K562 (cell line): ENCODE results near the gene GABRR2. TPM values are rescaled to one million over a fixed set of nuclear protein-coding genes. Genes with fewer than 3 reads are reported as not detected.

Experiments
- CBFA2T3 ChIP-seq: fragments of 450-650 bp; IDR thresholded peaks from 2 replicates; pipeline ENCODE4 v1.6.1; 2017
- CHD7 ChIP-seq: fragments of 200-600 bp; sonication (generic); IDR thresholded peaks from one replicate; pipeline ENCODE4 v1.6.1; 2012; ENCODE audit warnings: mild to moderate bottlenecking, low read depth, low read length, inconsistent platforms
- ESRRA ChIP-seq: fragments of 450-650 bp; IDR thresholded peaks from 2 replicates; pipeline ENCODE4 v1.6.1; 2014; ENCODE audit warnings: low read depth, mild to moderate bottlenecking, moderate library complexity, borderline replicate concordance
- MBD2 ChIP-seq: sonication (generic); IDR thresholded peaks from 2 replicates; pipeline ENCODE4 v1.6.1; 2016; ENCODE audit warnings: low read depth, borderline replicate concordance
- RUNX1 ChIP-seq: sonication (generic); IDR thresholded peaks from 2 replicates; pipeline ENCODE4 v1.6.1; 2016; ENCODE audit warnings: antibody characterized with exemption, low read depth
- SOX6 ChIP-seq: fragments of 450-650 bp; IDR thresholded peaks from 2 replicates; pipeline ENCODE4 v1.6.1; 2014; ENCODE audit warnings: mild to moderate bottlenecking
- SPI1 ChIP-seq: IDR thresholded peaks from 2 replicates; pipeline ENCODE4 v1.6.1; 2011; ENCODE audit warnings: low read depth, low read length, control low read depth, borderline replicate concordance
- ZFX ChIP-seq: sonication (generic); formaldehyde crosslinking; IDR thresholded peaks from 2 replicates; pipeline ENCODE4 v1.8.0; 2022; ENCODE audit warnings: mild to moderate bottlenecking, missing genetic modification reagents, moderate library complexity
- ZNF316 ChIP-seq: fragments of 450-650 bp; IDR thresholded peaks from 2 replicates; pipeline ENCODE4 v1.6.1; 2016
- ZNF431 ChIP-seq: sonication (generic); formaldehyde crosslinking; IDR thresholded peaks from 2 replicates; pipeline ENCODE4 v1.8.0; 2022; ENCODE audit warnings: mild to moderate bottlenecking, missing genetic modification reagents
- polyA plus RNA-seq, 8 experiments: library from polyadenylated mRNA; depleted of rRNA in 4 of 8; stranded (reverse) in 5 of 8; unstranded in 3 of 8; fragments of >200 nt; fragmentation: Nextera tagmentation in 2 of 8; fragmentation: Illumina TruSeq in 1 of 8; extraction: Ambion mirVana in 2 of 8; extraction: Trizol in 1 of 8; gene quantifications; 2 replicates each; pipeline versions ENCODE4 v1.2.1 to v1.2.3, GENCODE V29; 2011 to 2014; ENCODE audit warnings: inconsistent platforms in 1 of 8, missing spikeins in 1 of 8
- total RNA-seq, 7 experiments: library from RNA; depleted of rRNA in 6 of 7; stranded (reverse); fragments of >200 nt in 6 of 7; fragmentation: Illumina TruSeq in 2 of 7; extraction: Trizol in 2 of 7; gene quantifications; 2 replicates each; pipeline versions ENCODE4 v1.2.1 to v1.2.3, GENCODE V29; 2011 to 2021; ENCODE audit warnings: low replicate concordance in 1 of 7
- TF ChIP-seq, protein P1 (sequence below): fragments of 450-650 bp; IDR thresholded peaks from 2 replicates; pipeline ENCODE4 v1.6.1; 2016; ENCODE audit warnings: borderline replicate concordance

Gene GABRR2
- total and polyA plus RNA-seq, 9 of the 15 experiments (the other 6 are each of a cell fraction or from before 2014, with no cell fraction given), result 0.09 to 0.13 (median 0.10) TPM; not detected in 6

- TF ChIP-seq CHD7 (no peak), ESRRA (peak; percentile 93; the same call in 1 of the 2 replicates), SPI1 (peak; percentile 85), SOX6 (peak; percentile 84), ZFX (CRISPR knock-in tag) (no peak), MBD2 (peak; percentile 54; the same call in 1 of the 2 replicates), ZNF316 (peak; percentile 80), CBFA2T3 (peak; percentile 82), ZNF431 (CRISPR knock-in tag) (no peak), RUNX1 (peak; percentile 92; the same call in 1 of the 2 replicates)
- TF ChIP-seq, protein P1, sequence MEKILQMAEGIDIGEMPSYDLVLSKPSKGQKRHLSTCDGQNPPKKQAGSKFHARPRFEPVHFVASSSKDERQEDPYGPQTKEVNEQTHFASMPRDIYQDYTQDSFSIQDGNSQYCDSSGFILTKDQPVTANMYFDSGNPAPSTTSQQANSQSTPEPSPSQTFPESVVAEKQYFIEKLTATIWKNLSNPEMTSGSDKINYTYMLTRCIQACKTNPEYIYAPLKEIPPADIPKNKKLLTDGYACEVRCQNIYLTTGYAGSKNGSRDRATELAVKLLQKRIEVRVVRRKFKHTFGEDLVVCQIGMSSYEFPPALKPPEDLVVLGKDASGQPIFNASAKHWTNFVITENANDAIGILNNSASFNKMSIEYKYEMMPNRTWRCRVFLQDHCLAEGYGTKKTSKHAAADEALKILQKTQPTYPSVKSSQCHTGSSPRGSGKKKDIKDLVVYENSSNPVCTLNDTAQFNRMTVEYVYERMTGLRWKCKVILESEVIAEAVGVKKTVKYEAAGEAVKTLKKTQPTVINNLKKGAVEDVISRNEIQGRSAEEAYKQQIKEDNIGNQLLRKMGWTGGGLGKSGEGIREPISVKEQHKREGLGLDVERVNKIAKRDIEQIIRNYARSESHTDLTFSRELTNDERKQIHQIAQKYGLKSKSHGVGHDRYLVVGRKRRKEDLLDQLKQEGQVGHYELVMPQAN, result no peak
Observed at GRCh38 chr6:89321131-89321970, 6.3 kb upstream of the GABRR2 start (continued).
